Measurements from ENCODE around the gene HMOX1.

HMOX1 gene

GRCh38 chr22:35380013-35380412 is 883 bp upstream of the HMOX1 start:
- Histone ChIP-seq H3K9ac (ENCODE audit: low read depth in 1 of 2, low read length in 2 of 2) (peak overlapping the region; percentile 33 to 77), H3K4me1 (ENCODE audit: control insufficient read depth in 1 of 2, insufficient read depth in 2 of 2, low read length in 2 of 2) (peaks cover 55 to 68% of the 10 kb centered on the region in 2 donors), H3K36me3 (ENCODE audit: control insufficient read depth in 1 of 2, insufficient read depth in 2 of 2, low read length in 2 of 2) (no peaks in the 10 kb centered on the region), H3K27ac (ENCODE audit: low read depth, low read length) (peak overlapping the region; percentile 46), H3K4me3 (ENCODE audit: low read depth in 1 of 2, low read length in 2 of 2) (peak overlapping the region in 1 of 2 donors; percentile 30), H3K27me3 (ENCODE audit: control insufficient read depth in 1 of 2, insufficient read depth in 2 of 2, low read length in 2 of 2) (no peaks in the 10 kb centered on the region), H3K9me3 (ENCODE audit: control insufficient read depth in 1 of 2, low read length in 2 of 2) (no peaks in the 10 kb centered on the region)

- H3K4me1 ChIP-seq (ENCODE audit: control insufficient read depth in 1 of 2, insufficient read depth in 2 of 2, low read length in 2 of 2), result peaks cover 54 to 67% of the 10 kb centered on the region in 2 donors
Observed at GRCh38 chr22:35381424-35382009, 621 bp downstream of the HMOX1 start.

GRCh38 chr22:35383679-35384071 is 2.8 kb downstream of the HMOX1 start:
- no peak overlapping the region for H3K9ac ChIP-seq (ENCODE audit: low read depth in 1 of 2, low read length in 2 of 2)
- H3K27me3 ChIP-seq (ENCODE audit: control insufficient read depth in 1 of 2, insufficient read depth in 2 of 2, low read length in 2 of 2), result no peaks in the 10 kb centered on the region
- H3K36me3 ChIP-seq (ENCODE audit: control insufficient read depth in 1 of 2, insufficient read depth in 2 of 2, low read length in 2 of 2), result peaks cover 3 to 15% of the 10 kb centered on the region in 2 donors
- no peak overlapping the region for H3K27ac ChIP-seq (ENCODE audit: low read depth, low read length)
- H3K4me1 ChIP-seq (ENCODE audit: control insufficient read depth in 1 of 2, insufficient read depth in 2 of 2, low read length in 2 of 2), result peaks cover 33 to 46% of the 10 kb centered on the region in 2 donors
- peak overlapping the region in 1 of 2 donors; percentile 40 for H3K4me3 ChIP-seq (ENCODE audit: low read depth in 1 of 2, low read length in 2 of 2)
- no peaks in the 10 kb centered on the region for H3K9me3 ChIP-seq (ENCODE audit: control insufficient read depth in 1 of 2, low read length in 2 of 2)

More at GRCh38 chr22:35381424-35382009, 621 bp downstream of the HMOX1 start:
- Histone ChIP-seq H3K27me3 (ENCODE audit: control insufficient read depth in 1 of 2, insufficient read depth in 2 of 2, low read length in 2 of 2) (no peaks in the 10 kb centered on the region), H3K4me3 (ENCODE audit: low read depth in 1 of 2, low read length in 2 of 2) (peak overlapping the region; percentile 75 to 77), H3K36me3 (ENCODE audit: control insufficient read depth in 1 of 2, insufficient read depth in 2 of 2, low read length in 2 of 2) (peaks cover 0 to 2% of the 10 kb centered on the region in 2 donors), H3K9me3 (ENCODE audit: control insufficient read depth in 1 of 2, low read length in 2 of 2) (no peaks in the 10 kb centered on the region), H3K9ac (ENCODE audit: low read depth in 1 of 2, low read length in 2 of 2) (peak overlapping the region; percentile 77 to 80), H3K27ac (ENCODE audit: low read depth, low read length) (peak overlapping the region; percentile 59)

- Histone ChIP-seq H3K36me3 (ENCODE audit: control insufficient read depth in 1 of 2, insufficient read depth in 2 of 2, low read length in 2 of 2) (peaks cover 3 to 15% of the 10 kb centered on the region in 2 donors), H3K4me1 (ENCODE audit: control insufficient read depth in 1 of 2, insufficient read depth in 2 of 2, low read length in 2 of 2) (peaks cover 30 to 39% of the 10 kb centered on the region in 2 donors), H3K9ac (ENCODE audit: low read depth in 1 of 2, low read length in 2 of 2) (peak overlapping the region in 1 of 2 donors; percentile 10), H3K27me3 (ENCODE audit: control insufficient read depth in 1 of 2, insufficient read depth in 2 of 2, low read length in 2 of 2) (no peaks in the 10 kb centered on the region), H3K27ac (ENCODE audit: low read depth, low read length) (peak overlapping the region; percentile 18), H3K9me3 (ENCODE audit: control insufficient read depth in 1 of 2, low read length in 2 of 2) (no peaks in the 10 kb centered on the region), H3K4me3 (ENCODE audit: low read depth in 1 of 2, low read length in 2 of 2) (peak overlapping the region in 1 of 2 donors; percentile 40)
Observed at GRCh38 chr22:35384527-35384926, 3.6 kb downstream of the HMOX1 start.

GRCh38 chr22:35384975-35385588 is 4.2 kb downstream of the HMOX1 start:
- Histone ChIP-seq H3K36me3 (ENCODE audit: control insufficient read depth in 1 of 2, insufficient read depth in 2 of 2, low read length in 2 of 2) (peaks cover 3 to 20% of the 10 kb centered on the region in 2 donors), H3K27me3 (ENCODE audit: control insufficient read depth in 1 of 2, insufficient read depth in 2 of 2, low read length in 2 of 2) (no peaks in the 10 kb centered on the region), H3K9me3 (ENCODE audit: control insufficient read depth in 1 of 2, low read length in 2 of 2) (no peaks in the 10 kb centered on the region), H3K27ac (ENCODE audit: low read depth, low read length) (no peak overlapping the region), H3K9ac (ENCODE audit: low read depth in 1 of 2, low read length in 2 of 2) (peak overlapping the region in 1 of 2 donors; percentile 10), H3K4me1 (ENCODE audit: control insufficient read depth in 1 of 2, insufficient read depth in 2 of 2, low read length in 2 of 2) (peaks cover 26 to 33% of the 10 kb centered on the region in 2 donors), H3K4me3 (ENCODE audit: low read depth in 1 of 2, low read length in 2 of 2) (peak overlapping the region in 1 of 2 donors; percentile 40)

DNA sequence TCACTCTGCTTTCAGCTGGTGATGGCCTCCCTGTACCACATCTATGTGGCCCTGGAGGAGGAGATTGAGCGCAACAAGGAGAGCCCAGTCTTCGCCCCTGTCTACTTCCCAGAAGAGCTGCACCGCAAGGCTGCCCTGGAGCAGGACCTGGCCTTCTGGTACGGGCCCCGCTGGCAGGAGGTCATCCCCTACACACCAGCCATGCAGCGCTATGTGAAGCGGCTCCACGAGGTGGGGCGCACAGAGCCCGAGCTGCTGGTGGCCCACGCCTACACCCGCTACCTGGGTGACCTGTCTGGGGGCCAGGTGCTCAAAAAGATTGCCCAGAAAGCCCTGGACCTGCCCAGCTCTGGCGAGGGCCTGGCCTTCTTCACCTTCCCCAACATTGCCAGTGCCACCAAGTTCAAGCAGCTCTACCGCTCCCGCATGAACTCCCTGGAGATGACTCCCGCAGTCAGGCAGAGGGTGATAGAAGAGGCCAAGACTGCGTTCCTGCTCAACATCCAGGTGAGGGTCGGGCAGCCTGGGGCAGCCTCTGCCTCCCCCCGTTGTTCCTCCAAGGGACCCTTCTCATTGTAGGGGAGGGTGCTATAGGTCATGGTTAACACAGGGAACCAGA is 5.9 kb downstream of the HMOX1 start:
- H3K4me1 ChIP-seq (ENCODE audit: control insufficient read depth in 1 of 2, insufficient read depth in 2 of 2, low read length in 2 of 2), result peaks cover 11 to 21% of the 10 kb centered on the region in 2 donors
- H3K36me3 ChIP-seq (ENCODE audit: control insufficient read depth in 1 of 2, insufficient read depth in 2 of 2, low read length in 2 of 2), result peaks cover 3 to 29% of the 10 kb centered on the region in 2 donors
- H3K27ac ChIP-seq (ENCODE audit: low read depth, low read length), result no peak overlapping the region
- H3K9me3 ChIP-seq (ENCODE audit: control insufficient read depth in 1 of 2, low read length in 2 of 2), result no peaks in the 10 kb centered on the region
- no peak overlapping the region for H3K4me3 ChIP-seq (ENCODE audit: low read depth in 1 of 2, low read length in 2 of 2)
- no peaks in the 10 kb centered on the region for H3K27me3 ChIP-seq (ENCODE audit: control insufficient read depth in 1 of 2, insufficient read depth in 2 of 2, low read length in 2 of 2)
- H3K9ac ChIP-seq (ENCODE audit: low read depth in 1 of 2, low read length in 2 of 2), result no peak overlapping the region

- H3K4me1 ChIP-seq (ENCODE audit: control insufficient read depth in 1 of 2, insufficient read depth in 2 of 2, low read length in 2 of 2), result peaks cover 10 to 20% of the 10 kb centered on the region in 2 donors
- no peaks in the 10 kb centered on the region for H3K9me3 ChIP-seq (ENCODE audit: control insufficient read depth in 1 of 2, low read length in 2 of 2)
- H3K27ac ChIP-seq (ENCODE audit: low read depth, low read length), result no peak overlapping the region
- H3K9ac ChIP-seq (ENCODE audit: low read depth in 1 of 2, low read length in 2 of 2), result no peak overlapping the region
- H3K4me3 ChIP-seq (ENCODE audit: low read depth in 1 of 2, low read length in 2 of 2), result no peak overlapping the region
- no peaks in the 10 kb centered on the region for H3K27me3 ChIP-seq (ENCODE audit: control insufficient read depth in 1 of 2, insufficient read depth in 2 of 2, low read length in 2 of 2)
- peaks cover 3 to 29% of the 10 kb centered on the region in 2 donors for H3K36me3 ChIP-seq (ENCODE audit: control insufficient read depth in 1 of 2, insufficient read depth in 2 of 2, low read length in 2 of 2)
Observed at GRCh38 chr22:35390933-35391332, 10.0 kb downstream of the HMOX1 start.

DNA sequence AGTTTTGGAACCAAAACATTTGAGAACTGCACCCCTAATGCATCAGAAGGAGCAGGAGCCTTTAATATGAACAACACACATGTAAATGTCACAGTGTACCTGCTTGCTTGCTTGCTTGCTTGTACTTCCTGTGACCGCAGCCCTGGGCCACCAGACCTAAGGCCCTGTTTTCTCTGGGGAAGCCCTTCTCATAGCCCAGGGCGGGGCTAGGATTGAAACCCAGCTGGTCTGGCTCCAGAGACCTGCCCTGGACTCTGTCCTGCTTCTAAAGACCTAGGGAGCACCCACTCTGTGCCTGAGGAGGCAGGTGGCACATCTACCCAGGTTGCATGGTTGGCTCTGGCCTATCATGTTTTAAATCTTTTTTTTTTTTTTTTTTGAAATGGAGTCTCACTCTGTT is 11.5 kb downstream of the HMOX1 start:
- Histone ChIP-seq H3K4me1 (ENCODE audit: control insufficient read depth in 1 of 2, insufficient read depth in 2 of 2, low read length in 2 of 2) (peaks cover 10 to 23% of the 10 kb centered on the region in 2 donors), H3K9ac (ENCODE audit: low read depth in 1 of 2, low read length in 2 of 2) (no peak overlapping the region), H3K27me3 (ENCODE audit: control insufficient read depth in 1 of 2, insufficient read depth in 2 of 2, low read length in 2 of 2) (no peaks in the 10 kb centered on the region), H3K27ac (ENCODE audit: low read depth, low read length) (no peak overlapping the region), H3K4me3 (ENCODE audit: low read depth in 1 of 2, low read length in 2 of 2) (no peak overlapping the region), H3K36me3 (ENCODE audit: control insufficient read depth in 1 of 2, insufficient read depth in 2 of 2, low read length in 2 of 2) (peaks cover 0 to 18% of the 10 kb centered on the region in 2 donors), H3K9me3 (ENCODE audit: control insufficient read depth in 1 of 2, low read length in 2 of 2) (no peaks in the 10 kb centered on the region)

GRCh38 chr22:35393116-35394010 is 12.5 kb downstream of the HMOX1 start:
- Histone ChIP-seq H3K27ac (ENCODE audit: low read depth, low read length) (no peak overlapping the region), H3K27me3 (ENCODE audit: control insufficient read depth in 1 of 2, insufficient read depth in 2 of 2, low read length in 2 of 2) (no peaks in the 10 kb centered on the region), H3K4me3 (ENCODE audit: low read depth in 1 of 2, low read length in 2 of 2) (no peak overlapping the region), H3K36me3 (ENCODE audit: control insufficient read depth in 1 of 2, insufficient read depth in 2 of 2, low read length in 2 of 2) (peaks cover 0 to 14% of the 10 kb centered on the region in 2 donors), H3K4me1 (ENCODE audit: control insufficient read depth in 1 of 2, insufficient read depth in 2 of 2, low read length in 2 of 2) (peaks cover 14 to 27% of the 10 kb centered on the region in 2 donors), H3K9me3 (ENCODE audit: control insufficient read depth in 1 of 2, low read length in 2 of 2) (no peaks in the 10 kb centered on the region), H3K9ac (ENCODE audit: low read depth in 1 of 2, low read length in 2 of 2) (no peak overlapping the region)

Measured in duodenal mucosa (tissue), 2 donors.